Measurements from ENCODE around the gene HARBI1.

DNA sequence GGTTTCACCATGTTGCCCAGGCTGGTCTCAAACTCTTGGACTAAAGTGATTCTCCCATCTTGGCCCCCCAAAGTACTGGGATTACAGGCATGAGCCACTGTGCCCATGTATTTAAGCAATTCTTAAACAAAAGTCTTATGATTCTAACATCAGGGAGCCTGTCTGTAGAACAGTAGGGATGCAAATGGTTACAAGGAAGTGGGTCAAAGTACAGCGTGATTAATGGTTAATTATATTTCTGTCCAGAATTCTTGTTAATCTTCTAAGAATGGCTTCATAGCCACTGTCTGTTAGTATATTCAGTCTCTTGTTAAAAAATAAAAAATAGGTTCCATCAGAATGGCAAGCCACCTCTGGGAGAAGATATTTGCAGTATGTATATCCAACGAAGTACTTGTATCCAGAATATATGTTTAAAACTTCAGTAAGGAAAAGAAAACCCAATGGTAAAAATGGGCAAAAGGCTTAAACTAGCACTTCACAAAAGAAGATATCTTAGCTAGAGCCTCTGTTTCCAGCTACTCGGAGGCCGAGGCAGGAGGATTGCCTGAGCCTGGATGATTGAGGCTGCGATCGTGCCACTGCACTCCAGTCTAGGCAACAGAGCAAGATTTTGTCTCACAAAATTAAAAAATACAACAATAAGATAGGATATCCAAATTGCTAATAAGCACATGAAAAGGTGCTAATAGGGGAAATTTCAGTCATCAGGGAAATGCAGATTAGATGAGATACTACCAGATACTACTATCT is 23.2 kb upstream of the HARBI1 start:
- TF ChIP-seq ZNF146 (CRISPR knock-in tag; IDR thresholded peaks at IDR 0.05; ENCODE audit: unreplicated experiment) (no peak), STAG1 (CRISPR knock-in tag; IDR thresholded peaks at IDR 0.05; ENCODE audit: borderline replicate concordance) (no peak), MEF2A (IDR thresholded peaks at IDR 0.05; ENCODE audit: control insufficient read depth, low read depth, low read length) (no peak), JUND (IDR thresholded peaks at IDR 0.05; ENCODE audit: borderline replicate concordance, low read depth, low read length) (no peak), JUND (tag; IDR thresholded peaks at IDR 0.05; ENCODE audit: borderline replicate concordance, low read depth, low read length) (no peak), RBFOX2 (IDR thresholded peaks at IDR 0.05; ENCODE audit: low read depth, low read length) (no peak), ARNT (IDR thresholded peaks at IDR 0.05) (no peak), PCBP1 (IDR thresholded peaks at IDR 0.05; ENCODE audit: low read depth, low read length, poor library complexity, severe bottlenecking) (no peak)
- TF ChIP-seq, protein P1, sequence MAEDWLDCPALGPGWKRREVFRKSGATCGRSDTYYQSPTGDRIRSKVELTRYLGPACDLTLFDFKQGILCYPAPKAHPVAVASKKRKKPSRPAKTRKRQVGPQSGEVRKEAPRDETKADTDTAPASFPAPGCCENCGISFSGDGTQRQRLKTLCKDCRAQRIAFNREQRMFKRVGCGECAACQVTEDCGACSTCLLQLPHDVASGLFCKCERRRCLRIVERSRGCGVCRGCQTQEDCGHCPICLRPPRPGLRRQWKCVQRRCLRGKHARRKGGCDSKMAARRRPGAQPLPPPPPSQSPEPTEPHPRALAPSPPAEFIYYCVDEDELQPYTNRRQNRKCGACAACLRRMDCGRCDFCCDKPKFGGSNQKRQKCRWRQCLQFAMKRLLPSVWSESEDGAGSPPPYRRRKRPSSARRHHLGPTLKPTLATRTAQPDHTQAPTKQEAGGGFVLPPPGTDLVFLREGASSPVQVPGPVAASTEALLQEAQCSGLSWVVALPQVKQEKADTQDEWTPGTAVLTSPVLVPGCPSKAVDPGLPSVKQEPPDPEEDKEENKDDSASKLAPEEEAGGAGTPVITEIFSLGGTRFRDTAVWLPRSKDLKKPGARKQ (CRISPR knock-in tag; IDR thresholded peaks at IDR 0.05): no peak
- TF ChIP-seq, protein P2, sequence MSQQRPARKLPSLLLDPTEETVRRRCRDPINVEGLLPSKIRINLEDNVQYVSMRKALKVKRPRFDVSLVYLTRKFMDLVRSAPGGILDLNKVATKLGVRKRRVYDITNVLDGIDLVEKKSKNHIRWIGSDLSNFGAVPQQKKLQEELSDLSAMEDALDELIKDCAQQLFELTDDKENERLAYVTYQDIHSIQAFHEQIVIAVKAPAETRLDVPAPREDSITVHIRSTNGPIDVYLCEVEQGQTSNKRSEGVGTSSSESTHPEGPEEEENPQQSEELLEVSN (IDR thresholded peaks at IDR 0.05; ENCODE audit: borderline replicate concordance in 1 of 2, extremely low read depth in 1 of 2, insufficient read depth in 1 of 2, insufficient read length in 1 of 2, low read depth in 1 of 2, low read length in 1 of 2, poor library complexity in 1 of 2, severe bottlenecking in 1 of 2): no peak
- TF ChIP-seq, protein P3, sequence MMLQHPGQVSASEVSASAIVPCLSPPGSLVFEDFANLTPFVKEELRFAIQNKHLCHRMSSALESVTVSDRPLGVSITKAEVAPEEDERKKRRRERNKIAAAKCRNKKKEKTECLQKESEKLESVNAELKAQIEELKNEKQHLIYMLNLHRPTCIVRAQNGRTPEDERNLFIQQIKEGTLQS (IDR thresholded peaks at IDR 0.05): no peak
- TF ChIP-seq, protein P3 (CRISPR knock-in tag; conservative IDR thresholded peaks at IDR 0.05): no peak

Measured in K562 (cell line).